ENCODE measurements around the gene CEP85. TPM values are rescaled to one million over a fixed set of nuclear protein-coding genes. Genes with fewer than 3 reads are reported as not detected.

CEP85 gene
- total RNA-seq, 2 experiments from 2014 or later, result 36.0 to 37.2 TPM

DNA sequence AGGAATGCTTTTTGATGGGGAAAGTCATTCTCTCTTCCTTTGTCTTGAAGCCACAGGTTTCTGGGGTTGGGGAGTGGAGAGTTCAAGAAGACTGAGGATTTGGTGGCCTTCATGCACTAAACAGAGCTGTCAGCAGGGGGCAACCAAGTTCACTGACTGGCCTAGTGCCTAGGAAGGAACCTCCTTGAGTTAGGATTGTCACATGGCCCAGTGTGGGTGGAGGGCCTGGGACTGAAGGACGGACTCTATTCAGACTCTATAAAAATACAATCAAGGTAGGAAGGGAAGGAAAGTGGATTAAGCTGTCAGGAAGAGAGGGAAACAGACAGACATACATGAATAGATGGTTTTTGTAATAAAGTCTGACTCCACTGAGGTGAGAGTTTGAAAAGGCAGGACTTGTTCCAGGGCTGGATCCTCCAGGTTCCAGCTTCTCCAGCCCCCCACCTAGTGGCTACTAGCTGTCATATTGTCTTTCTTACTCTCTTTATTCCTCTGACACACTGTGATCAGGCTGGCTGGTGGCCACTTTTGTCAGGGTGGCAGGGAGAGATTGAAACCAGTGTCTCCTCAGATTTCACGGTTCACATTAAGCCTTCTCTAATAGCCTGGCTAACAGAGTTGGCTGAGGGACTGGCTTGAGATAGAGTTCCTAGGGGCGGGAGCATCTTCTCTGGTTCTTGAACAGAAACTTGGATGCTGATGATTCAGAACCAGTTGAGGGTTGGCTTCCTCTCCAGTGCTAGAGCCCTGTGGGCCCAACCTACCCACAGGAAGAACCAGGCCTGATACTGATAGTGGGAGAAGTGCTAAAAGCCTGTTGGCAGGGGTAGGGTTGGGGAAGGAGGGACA lies 41.8 kb downstream of the CEP85 start:
- peak; percentile 62 for ATAC-seq (ENCODE audit: low read depth)

DNA sequence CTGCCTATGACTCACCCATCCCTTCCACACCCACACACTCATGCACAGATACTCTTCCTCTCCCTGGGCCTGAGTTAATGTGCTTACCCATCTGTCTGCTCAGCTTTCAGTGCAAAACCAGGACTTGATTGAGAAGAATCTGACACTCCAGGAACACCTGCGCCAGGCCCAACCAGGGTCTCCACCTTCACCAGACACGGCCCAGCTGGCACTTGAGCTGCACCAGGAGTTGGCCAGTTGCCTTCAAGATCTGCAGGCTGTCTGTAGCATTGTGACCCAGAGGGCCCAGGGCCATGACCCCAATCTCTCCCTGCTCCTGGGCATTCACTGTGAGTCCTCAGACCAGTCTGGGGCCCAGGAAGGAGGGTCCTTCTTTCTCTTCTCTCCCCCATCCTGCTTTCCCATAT lies 42.4 kb downstream of the CEP85 start:
- POLR2A ChIA-PET, result interaction anchor here (1.3 to 20.6 kb wide), 7 partner anchors 8 to 195 kb away, joined by 3 to 1079 read pairs (median 4); partner anchors contain the start of genes CD52, HMGN2 and UBXN11
- no peak for ATAC-seq (ENCODE audit: low read depth)
- H3K4me3 Mint-ChIP-seq, result peak overlapping the region; percentile 70
- H3K4me1 Mint-ChIP-seq, result peaks cover 54% of the 10 kb centered on the region
- no peaks in the 10 kb centered on the region for H3K27me3 Mint-ChIP-seq
- H3K27ac Mint-ChIP-seq, result peak overlapping the region; percentile 90
- no peak for DNase-seq
- H3K36me3 Mint-ChIP-seq, result peaks cover 39% of the 10 kb centered on the region
- H3K9me3 Mint-ChIP-seq, result no peaks in the 10 kb centered on the region

More for the DNA sequence above, 41.8 kb downstream of the CEP85 start:
- DNase-seq, result peak; percentile 73
- Mint-ChIP-seq H3K27me3 (no peaks in the 10 kb centered on the region), H3K27ac (peak overlapping the region; percentile 90), H3K4me3 (peak overlapping the region; percentile 70), H3K9me3 (no peaks in the 10 kb centered on the region), H3K4me1 (peaks cover 48% of the 10 kb centered on the region), H3K36me3 (peaks cover 38% of the 10 kb centered on the region)
- POLR2A ChIA-PET, result interaction anchor here (0.7 to 20.6 kb wide), 8 partner anchors 9 to 196 kb away, joined by 3 to 1079 read pairs (median 4); partner anchors contain the start of genes CD52, HMGN2 and UBXN11

DNA sequence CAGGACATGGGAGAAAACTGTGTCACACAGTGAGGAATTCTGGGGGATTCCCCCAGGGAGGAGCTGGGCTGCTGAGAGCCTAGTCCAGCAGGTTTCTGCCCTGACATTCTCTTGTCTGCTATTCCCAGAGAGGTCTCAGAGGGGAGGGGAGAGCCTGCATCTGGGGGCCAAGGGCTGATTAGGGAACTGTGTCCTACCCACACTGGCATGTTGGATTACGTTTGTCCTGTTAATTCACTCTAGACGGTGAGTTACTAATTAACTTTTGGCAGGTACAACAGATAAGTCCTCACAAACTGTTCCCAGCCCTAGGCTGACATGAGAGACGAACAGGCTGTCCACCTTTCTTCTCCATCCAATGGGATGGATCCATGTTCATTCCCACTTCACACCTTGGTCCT lies 43.3 kb downstream of the CEP85 start:
- ATAC-seq (ENCODE audit: low read depth), result no peak
- Mint-ChIP-seq H3K4me1 (peaks cover 58% of the 10 kb centered on the region), H3K9me3 (no peaks in the 10 kb centered on the region), H3K4me3 (peak overlapping the region; percentile 70), H3K27me3 (no peaks in the 10 kb centered on the region), H3K27ac (peak overlapping the region; percentile 91), H3K36me3 (peaks cover 36% of the 10 kb centered on the region)
- DNase-seq, result no peak
- POLR2A ChIA-PET, result interaction anchor here (1.0 to 20.6 kb wide), 5 partner anchors 7 to 123 kb away, joined by 3 to 1079 read pairs (median 13); partner anchors contain the start of genes CD52 and UBXN11

DNA sequence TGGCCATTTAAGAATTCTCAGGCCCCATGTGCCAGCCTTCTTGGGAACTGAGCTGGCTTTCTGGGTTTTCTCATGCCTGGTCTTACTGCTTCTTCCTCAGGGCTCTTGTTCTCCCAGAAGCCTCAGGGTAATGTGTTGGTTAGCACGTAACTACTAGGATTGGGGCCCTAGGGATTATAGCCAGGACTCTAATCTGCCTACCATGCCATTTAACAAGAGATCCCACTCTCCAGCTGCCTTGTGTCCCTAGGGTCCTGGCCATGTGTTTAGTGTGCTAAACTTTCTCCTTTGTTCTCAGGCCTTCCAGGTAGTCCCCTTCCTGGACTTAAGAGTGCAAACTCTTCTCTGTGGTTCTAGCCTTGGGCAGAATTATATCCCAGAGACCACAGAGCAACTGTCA lies 43.7 kb downstream of the CEP85 start:
- Mint-ChIP-seq H3K27ac (peak overlapping the region; percentile 91), H3K36me3 (peaks cover 34% of the 10 kb centered on the region), H3K27me3 (no peaks in the 10 kb centered on the region), H3K4me1 (peaks cover 61% of the 10 kb centered on the region), H3K4me3 (peak overlapping the region; percentile 7), H3K9me3 (no peaks in the 10 kb centered on the region)
- DNase-seq, result no peak
- ATAC-seq (ENCODE audit: low read depth), result no peak
- POLR2A ChIA-PET, result interaction anchor here (1.0 to 20.6 kb wide), 4 partner anchors 10 to 122 kb away, joined by 3 to 1079 read pairs (median 22); partner anchors contain the start of genes CD52 and UBXN11

DNA sequence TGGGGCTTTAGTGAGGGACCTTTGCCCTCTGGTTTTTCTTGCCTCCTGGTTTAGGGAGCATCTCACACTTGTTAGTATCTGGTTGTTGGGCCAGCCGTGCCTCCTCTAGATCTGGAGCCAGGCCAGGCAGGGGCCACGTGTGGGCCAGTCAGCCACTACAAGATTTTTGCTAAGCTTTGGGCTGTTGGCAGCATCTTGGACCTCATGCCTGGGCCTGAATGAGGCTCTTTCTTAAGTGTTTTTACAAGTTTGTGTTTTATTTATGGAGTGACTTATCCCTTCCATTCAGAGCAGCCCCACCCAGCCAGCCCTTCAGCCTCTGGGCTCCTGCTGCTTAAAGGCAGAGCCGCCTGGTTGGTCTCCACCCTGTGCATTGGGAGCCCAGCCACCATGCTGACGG lies 44.3 kb downstream of the CEP85 start:
- Mint-ChIP-seq H3K4me1 (peaks cover 65% of the 10 kb centered on the region), H3K27me3 (no peaks in the 10 kb centered on the region), H3K27ac (peak overlapping the region; percentile 91), H3K9me3 (no peaks in the 10 kb centered on the region), H3K36me3 (peaks cover 31% of the 10 kb centered on the region), H3K4me3 (peak overlapping the region; percentile 98)
- POLR2A ChIA-PET, result interaction anchor here (1.0 to 20.6 kb wide), 4 partner anchors 10 to 122 kb away, joined by 3 to 1079 read pairs (median 22); partner anchors contain the start of genes CD52 and UBXN11
- ATAC-seq (ENCODE audit: low read depth), result no peak
- DNase-seq, result no peak

DNA sequence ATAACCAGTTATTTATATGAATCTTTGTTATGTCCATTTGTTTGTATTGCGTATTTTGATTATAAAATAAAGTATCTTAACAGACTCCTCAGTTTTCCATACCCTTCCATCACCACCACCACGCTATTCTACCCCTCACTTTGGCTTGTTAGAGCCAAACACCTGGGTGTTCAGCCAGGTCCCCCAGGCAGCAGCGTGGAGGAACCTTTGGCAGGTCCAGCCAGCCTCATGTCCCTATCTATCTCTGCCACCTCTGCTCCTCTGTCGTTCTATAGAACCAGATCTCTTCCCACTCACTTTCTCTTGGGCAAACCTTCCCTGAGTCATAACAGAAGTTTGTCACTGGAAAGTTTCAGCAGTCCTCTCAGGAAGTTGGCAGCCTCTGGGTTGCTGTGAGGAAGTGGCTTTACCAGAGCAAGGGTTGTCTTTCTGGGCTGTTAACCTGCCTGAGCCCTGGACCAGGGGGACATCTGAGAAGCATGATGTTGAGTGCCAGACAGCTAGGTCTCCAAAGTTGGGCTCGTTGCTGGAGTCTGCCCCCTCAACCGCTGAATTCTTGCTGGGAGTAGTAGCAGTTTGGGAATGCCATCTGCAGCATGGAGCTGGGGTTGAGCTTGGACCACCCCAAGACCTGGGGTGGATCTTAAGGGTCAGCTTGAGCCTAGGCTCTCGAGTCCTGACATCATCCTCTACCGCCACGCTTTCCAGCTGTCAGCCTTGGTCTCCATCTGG lies 44.9 kb downstream of the CEP85 start:
- peak overlapping the region; percentile 91 for H3K27ac Mint-ChIP-seq
- H3K9me3 Mint-ChIP-seq, result no peaks in the 10 kb centered on the region
- peak overlapping the region; percentile 98 for H3K4me3 Mint-ChIP-seq
- peaks cover 34% of the 10 kb centered on the region for H3K36me3 Mint-ChIP-seq
- H3K27me3 Mint-ChIP-seq, result no peaks in the 10 kb centered on the region
- POLR2A ChIA-PET, result interaction anchor here (0.8 to 20.6 kb wide), 11 partner anchors 11 to 153 kb away, joined by 3 to 1079 read pairs (median 4); partner anchors contain the start of genes CD52, DHDDS and UBXN11
- peaks cover 70% of the 10 kb centered on the region for H3K4me1 Mint-ChIP-seq
- ATAC-seq (ENCODE audit: low read depth) (no peak), DNase-seq (no peak)

DNA sequence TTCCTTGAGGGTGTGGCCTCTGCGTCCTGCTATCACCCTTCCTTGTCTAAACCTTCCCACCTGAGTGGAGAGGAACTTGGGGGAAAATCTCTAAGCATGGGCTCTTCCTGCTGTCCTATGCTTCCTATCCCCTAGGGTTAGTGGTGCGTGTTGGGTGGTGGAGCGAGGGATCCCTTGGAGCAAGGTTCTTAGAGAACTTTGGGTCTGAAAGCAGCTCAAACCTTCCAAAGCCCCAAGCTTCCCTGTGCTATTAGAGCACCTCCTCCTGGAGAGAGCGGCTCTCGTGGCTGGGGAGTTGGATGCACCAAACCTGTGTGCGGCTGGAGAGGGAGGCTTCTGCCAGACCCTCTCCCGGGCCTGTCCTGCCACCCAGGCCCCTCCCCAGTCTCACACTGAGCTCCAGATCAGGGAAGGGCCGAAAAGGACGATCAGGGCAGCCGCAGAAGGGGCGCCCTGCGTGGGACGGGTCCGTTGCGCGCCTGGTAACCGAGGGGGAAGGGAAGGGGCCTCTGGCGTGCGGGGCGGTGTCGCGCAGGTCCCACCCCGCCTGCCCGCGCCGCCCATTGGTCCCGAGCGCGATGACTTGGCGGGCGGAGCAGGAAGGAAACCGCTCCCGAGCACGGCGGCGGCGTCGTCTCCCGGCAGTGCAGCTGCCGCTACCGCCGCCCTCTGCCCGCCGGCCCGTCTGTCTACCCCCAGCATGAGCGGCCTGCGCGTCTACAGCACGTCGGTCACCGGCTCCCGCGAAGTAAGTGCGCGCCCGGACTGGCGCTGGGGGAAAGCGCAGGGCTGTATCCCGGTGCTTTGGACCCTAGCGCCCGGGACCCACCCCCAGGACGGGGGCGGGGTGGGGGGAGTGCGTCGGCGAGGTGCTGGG lies 45.7 kb downstream of the CEP85 start, which contains the start of gene SH3BGRL3:
SH3BGRL3 (plus strand) TSS at position 631 of the 877 bp plus-strand sequence; CDS start at position 701, 70 bp downstream.
- POLR2A ChIA-PET, result interaction anchor here (0.6 to 20.6 kb wide), 12 partner anchors 10 to 153 kb away, joined by 3 to 1079 read pairs (median 4); partner anchors contain the start of genes CD52, DHDDS and UBXN11
- ATAC-seq (ENCODE audit: low read depth), result peak; percentile 55
- Mint-ChIP-seq H3K4me3 (peak within 1 kb of the TSS; percentile 98), H3K27me3 (no peaks in the 10 kb centered on the region), H3K4me1 (peaks cover 70% of the 10 kb centered on the region), H3K36me3 (peaks cover 30% of the 10 kb centered on the region), H3K9me3 (no peaks in the 10 kb centered on the region), H3K27ac (peak within 1 kb of the TSS; percentile 93)
- peak; percentile 88 for DNase-seq

DNA sequence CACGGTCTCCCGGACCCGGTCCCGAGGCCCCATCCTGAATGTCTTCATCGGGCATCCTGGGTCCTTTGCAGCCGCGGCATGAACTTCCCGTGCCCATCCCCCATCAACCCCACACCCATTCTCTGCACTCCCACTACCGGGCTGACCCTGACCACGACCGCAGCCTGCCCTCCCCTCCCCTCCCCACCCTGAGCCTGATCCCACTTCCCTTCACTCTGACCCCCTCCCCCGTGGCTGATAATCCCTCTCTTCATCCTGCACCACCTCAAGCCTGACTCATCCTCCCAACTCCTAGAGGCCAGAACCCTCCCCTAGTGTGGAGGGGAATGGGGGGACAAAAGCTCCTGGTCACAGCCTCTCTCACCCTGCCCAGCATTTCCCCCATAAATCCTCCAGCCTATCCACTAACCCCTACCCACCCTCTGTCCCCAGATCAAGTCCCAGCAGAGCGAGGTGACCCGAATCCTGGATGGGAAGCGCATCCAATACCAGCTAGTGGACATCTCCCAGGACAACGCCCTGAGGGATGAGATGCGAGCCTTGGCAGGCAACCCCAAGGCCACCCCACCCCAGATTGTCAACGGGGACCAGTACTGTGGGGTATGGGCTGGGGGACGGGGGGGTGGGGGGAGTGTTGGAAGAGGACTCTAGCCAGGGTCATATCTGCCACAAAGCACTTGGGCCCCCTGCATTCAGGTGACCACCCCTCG lies 46.5 kb downstream of the CEP85 start:
- DNase-seq (no peak), ATAC-seq (ENCODE audit: low read depth) (no peak)
- POLR2A ChIA-PET, result interaction anchor here (0.7 to 20.6 kb wide), 11 partner anchors 9 to 142 kb away, joined by 3 to 1079 read pairs (median 4); partner anchors contain the start of genes CD52 and UBXN11
- Mint-ChIP-seq H3K27ac (peak overlapping the region; percentile 93), H3K4me1 (peaks cover 71% of the 10 kb centered on the region), H3K4me3 (peak overlapping the region; percentile 98), H3K9me3 (no peaks in the 10 kb centered on the region), H3K27me3 (no peaks in the 10 kb centered on the region), H3K36me3 (peaks cover 30% of the 10 kb centered on the region)

DNA sequence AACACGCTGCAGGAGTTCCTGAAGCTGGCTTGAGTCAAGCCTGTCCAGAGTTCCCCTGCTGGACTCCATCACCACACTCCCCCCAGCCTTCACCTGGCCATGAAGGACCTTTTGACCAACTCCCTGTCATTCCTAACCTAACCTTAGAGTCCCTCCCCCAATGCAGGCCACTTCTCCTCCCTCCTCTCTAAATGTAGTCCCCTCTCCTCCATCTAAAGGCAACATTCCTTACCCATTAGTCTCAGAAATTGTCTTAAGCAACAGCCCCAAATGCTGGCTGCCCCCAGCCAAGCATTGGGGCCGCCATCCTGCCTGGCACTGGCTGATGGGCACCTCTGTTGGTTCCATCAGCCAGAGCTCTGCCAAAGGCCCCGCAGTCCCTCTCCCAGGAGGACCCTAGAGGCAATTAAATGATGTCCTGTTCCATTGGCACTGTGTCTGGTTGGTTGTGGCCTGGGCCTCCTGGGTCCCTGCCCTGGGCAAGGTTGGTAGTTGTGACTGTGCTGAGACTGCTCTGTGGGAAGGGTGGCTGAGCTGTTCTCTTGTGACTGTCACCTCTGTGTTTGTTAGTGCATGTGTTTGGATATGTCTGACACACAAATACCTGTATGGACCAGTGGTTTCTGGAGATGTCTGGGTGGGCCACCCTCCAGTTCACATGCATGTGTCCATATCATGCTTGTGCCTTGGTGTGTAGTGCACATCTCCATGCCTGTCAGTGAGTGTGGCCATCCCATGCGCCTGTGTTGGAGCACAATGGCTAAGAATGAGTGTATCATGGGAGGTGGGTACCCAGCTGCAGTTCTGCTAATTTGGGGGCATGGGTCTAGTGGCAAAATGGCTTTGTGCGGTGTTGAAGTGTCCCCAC lies 47.3 kb downstream of the CEP85 start:
- peak overlapping the region; percentile 98 for H3K4me3 Mint-ChIP-seq
- no peaks in the 10 kb centered on the region for H3K9me3 Mint-ChIP-seq
- H3K4me1 Mint-ChIP-seq, result peaks cover 66% of the 10 kb centered on the region
- H3K36me3 Mint-ChIP-seq, result peaks cover 29% of the 10 kb centered on the region
- peak overlapping the region; percentile 89 for H3K27ac Mint-ChIP-seq
- no peak for DNase-seq
- no peak for ATAC-seq (ENCODE audit: low read depth)
- no peaks in the 10 kb centered on the region for H3K27me3 Mint-ChIP-seq
- POLR2A ChIA-PET, result interaction anchor here (0.5 to 20.6 kb wide), 13 partner anchors 8 to 170 kb away, joined by 3 to 1079 read pairs (median 4); partner anchors contain the start of genes CD52, PDIK1L and UBXN11

DNA sequence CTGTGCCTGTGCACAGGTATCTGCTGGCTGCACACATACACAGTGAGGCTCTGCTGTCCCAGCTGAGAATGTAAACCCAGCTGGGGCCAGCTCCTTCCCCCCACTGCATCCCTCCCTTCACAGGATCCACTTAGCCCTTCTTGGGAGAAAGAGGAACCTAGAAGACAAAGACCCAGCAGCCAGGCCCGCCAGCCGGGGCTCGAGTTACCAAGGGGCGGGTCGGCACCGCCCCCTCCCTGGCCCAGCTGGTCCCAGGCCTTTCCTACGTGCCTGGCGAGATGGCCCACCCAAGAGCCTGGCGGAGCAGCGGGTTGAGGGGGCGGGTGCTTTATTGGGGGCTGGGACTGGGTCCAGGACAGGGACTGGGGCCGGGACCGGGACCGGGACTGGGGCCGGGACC lies 48.0 kb downstream of the CEP85 start:
- ATAC-seq (ENCODE audit: low read depth), result no peak
- peak overlapping the region; percentile 98 for H3K4me3 Mint-ChIP-seq
- H3K27me3 Mint-ChIP-seq, result no peaks in the 10 kb centered on the region
- peaks cover 26% of the 10 kb centered on the region for H3K36me3 Mint-ChIP-seq
- peaks cover 62% of the 10 kb centered on the region for H3K4me1 Mint-ChIP-seq
- peak overlapping the region; percentile 89 for H3K27ac Mint-ChIP-seq
- POLR2A ChIA-PET, result interaction anchor here (0.5 to 20.6 kb wide), 8 partner anchors 8 to 171 kb away, joined by 3 to 1079 read pairs (median 4); partner anchors contain the start of genes CD52, PDIK1L and UBXN11
- no peak for DNase-seq
- no peaks in the 10 kb centered on the region for H3K9me3 Mint-ChIP-seq

All from activated naive CD8-positive, alpha-beta T cell treated with anti-CD3 and anti-CD28 coated beads, Interleukin-2, amount 10 ng/mL, durations not matched to agents 7 days and 5 days (primary cell).